SK-N-DZ (cell line): Measurements from ENCODE around the gene PGA4.
"Not testable (repeated sequence)": the region's sequence is repeated elsewhere in the genome, so short reads cannot be mapped to it uniquely, and the experiment has no call there.

Experiments used
- DNase-seq: peaks from one replicate; pipeline ENCODE4 v3.0.0-alpha.2; 2015; ENCODE audit warnings: low spot score

PGA4 gene

GRCh38 chr11:61250796-61251765 lies 28.9 kb downstream of the PGA4 start:
- not testable (repeated sequence) for DNase-seq

- DNase-seq: not testable (repeated sequence)
Observed at GRCh38 chr11:61252332-61252731, 30.2 kb downstream of the PGA4 start.

DNA sequence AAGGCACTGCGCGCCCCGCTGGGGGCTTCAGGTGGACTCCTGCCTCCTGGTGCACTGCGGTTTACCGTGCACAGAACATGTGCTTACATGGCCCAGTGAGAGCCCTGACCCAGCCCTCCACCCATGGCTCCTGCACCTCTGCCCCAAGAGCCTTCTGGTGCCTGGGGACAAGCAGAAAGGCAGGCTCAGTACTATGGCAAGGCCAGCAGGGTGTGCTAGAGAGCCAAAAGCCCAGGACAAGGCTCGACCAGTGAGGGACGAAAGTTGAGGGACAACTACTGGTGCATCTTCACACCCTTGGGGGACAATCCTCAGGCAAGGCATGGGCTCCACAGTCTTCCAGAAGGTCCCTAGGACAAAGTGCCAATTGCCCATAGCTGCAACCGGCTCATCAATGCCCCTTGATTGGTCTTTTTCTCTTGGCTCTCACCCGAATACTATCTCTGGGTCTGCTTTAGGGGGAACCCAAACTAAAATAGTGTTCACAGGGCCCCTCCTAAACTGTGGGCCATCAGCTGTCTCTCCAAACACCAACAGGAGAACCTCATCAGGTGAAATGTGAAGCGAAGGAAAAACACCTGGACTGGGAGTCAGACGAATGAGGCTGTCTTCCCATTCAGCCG lies 32.4 kb downstream of the PGA4 start:
- peak; percentile 47 for DNase-seq

DNA sequence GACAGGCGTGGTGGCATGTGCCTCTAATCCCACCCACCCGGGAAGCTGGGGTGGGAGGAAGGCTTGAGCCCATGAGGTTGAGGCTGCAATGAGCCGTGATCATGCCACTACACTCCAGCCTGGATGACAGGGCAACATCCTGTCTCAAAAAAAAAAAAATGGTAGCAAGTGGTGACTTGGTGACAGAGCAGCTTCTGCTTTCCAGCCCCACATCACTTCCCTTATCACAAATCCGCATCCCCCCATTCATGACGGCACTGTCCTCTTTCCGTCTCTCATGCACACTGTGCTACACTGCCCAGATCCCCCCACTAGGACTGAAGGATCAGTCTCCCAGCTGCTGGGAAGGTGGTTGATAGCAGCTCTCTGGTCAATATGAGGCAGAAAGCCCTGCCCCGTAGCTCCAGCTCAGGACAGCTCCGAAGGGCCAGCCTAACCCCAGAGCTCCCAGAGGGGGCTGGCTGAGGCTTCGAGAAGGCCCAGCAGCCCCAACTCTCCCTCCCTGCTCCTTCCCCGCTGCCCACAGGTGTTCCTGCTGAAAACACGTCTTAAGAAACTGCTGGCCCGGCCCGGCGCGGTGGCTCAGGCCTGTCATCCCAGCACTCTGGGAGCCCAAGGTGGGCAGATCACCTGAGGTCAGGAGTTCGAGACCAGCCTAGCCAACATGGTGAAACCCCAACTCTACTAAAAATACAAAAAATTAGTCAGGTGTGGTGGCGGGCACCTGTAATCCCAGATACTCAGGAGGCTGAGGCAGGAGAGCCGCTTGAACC lies 34.7 kb downstream of the PGA4 start:
- no peak for DNase-seq

- DNase-seq: no peak
Observed at GRCh38 chr11:61258546-61258945, 36.4 kb downstream of the PGA4 start.

DNA sequence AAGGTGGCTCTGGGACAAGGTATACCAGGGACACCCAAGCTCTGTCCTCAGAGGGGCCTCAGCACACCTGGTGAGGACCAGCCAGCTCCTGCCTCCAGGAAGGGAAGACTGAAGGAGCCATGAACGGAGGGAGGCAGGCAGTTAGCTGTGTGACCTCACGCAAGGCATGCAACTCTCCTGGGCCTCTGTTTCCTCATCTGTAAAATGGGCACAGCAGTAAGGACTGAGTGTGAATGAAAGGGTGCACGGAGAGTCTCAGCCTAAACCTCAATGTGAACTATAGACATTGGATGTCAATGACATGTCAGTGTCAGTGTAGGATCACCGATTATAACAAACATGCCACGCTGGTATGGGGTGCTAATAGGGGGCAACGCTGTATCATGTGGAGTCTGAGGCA lies 37.2 kb downstream of the PGA4 start:
- DNase-seq: no peak

GRCh38 chr11:61264371-61264770 lies 42.2 kb downstream of the PGA4 start:
- DNase-seq: no peak

DNA sequence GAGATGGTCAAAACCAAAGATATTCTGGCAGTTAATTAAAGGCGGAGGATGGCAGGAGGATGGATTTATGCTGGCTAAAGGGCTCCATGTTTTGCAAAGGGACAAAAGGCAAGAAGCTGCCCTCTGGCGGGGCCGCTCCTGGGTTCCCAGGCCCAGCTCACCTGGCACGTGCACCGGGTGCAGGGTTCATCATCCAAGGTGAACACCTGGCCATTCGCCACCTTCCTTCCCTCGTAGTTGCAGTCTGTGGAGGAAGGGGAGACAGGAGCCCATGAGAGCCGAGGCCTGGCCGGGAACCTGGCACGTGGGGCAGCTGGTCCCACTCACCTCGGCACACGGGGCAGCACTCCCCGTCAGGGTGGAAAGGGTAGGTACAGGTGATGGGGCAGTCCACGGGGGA lies 42.6 kb downstream of the PGA4 start:
- no peak for DNase-seq

- no peak for DNase-seq
Observed at GRCh38 chr11:61265357-61265756, 43.2 kb downstream of the PGA4 start.

DNA sequence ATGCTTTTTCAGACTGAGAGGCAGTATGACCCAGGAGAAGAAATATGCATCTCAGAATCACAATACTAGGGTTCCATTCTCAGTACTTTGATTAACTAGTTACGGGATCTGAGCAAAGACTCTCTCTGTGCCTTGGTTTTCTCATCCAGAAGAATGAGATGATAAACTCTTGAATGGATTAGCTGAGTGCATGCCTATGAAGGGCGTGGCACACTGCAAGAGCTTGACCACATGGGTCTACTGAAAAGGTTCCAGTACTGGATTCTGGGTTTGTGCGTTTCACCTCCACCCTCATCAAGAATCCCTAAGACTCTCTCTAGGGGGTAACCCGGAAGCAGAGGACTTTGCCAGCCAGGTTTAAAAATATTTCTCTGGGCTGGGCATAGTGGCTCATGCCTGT lies 44.5 kb downstream of the PGA4 start:
- no peak for DNase-seq

GRCh38 chr11:61267437-61267841 lies 45.3 kb downstream of the PGA4 start:
- no peak for DNase-seq

GRCh38 chr11:61268588-61269250 lies 46.6 kb downstream of the PGA4 start:
- DNase-seq: no peak

- no peak for DNase-seq
Observed at GRCh38 chr11:61270354-61271076, 48.4 kb downstream of the PGA4 start.

DNA sequence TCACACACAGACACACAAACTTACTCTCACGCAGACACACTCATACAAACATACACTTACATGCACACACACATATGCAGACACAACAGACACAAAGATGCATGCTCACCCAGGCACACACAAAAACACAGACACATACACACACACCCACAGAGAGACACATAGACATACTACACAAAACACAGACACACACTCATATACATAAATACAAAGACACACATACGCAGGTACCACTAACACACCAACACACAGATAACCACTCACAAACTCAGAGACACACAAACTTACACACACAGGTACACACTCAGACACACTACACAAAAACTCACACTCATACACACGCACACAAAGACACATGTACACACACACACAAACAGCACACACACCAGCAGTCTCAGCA lies 50.6 kb downstream of the PGA4 start:
- DNase-seq: no peak

DNA sequence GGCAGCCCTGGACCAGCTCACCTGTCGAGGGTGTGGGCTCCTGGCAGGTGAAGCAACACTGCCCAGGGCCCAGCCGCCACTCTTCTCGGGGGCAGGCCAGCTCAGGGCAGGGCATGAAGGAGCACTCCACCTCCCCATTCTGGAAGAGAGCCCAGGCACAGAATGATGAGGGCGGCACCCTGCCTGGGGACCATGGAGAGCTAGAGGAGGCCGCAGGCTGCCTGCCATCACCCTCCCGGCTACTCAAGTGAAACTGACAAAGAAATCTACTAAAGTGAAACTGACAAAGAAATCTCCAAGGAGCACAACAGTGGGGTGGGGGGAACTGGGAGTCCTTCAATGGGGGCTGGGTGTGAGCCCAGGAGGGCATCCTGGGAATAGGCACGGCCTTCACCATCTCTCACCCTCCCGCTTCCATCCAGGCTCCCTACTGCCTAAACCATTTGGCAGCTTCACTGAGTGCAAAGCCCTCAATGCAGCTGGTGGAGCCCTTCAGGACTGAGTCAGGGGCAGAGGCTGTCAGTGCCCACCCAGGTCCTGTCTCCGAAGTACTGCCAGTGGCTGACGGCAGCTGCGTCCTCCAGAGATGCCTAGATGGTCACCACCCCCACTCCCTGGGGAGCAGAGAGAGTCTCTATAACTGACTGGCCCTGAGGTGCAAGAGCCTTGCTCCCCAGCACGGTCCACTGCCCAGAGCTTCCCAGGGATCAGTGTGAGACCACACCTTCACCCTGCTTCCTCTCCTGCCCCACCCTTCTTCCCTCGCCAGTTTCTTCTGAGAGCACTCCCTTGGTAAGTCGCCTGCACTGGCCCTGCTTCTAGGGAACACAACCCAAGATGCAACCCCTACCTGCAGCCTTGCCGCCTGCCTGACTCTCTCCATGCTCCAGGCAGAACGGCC lies 51.3 kb downstream of the PGA4 start:
- no peak for DNase-seq

- no peak for DNase-seq
Observed at GRCh38 chr11:61274084-61274483, 51.9 kb downstream of the PGA4 start.

- no peak for DNase-seq
Observed at GRCh38 chr11:61275191-61275590, 53.0 kb downstream of the PGA4 start.

DNA sequence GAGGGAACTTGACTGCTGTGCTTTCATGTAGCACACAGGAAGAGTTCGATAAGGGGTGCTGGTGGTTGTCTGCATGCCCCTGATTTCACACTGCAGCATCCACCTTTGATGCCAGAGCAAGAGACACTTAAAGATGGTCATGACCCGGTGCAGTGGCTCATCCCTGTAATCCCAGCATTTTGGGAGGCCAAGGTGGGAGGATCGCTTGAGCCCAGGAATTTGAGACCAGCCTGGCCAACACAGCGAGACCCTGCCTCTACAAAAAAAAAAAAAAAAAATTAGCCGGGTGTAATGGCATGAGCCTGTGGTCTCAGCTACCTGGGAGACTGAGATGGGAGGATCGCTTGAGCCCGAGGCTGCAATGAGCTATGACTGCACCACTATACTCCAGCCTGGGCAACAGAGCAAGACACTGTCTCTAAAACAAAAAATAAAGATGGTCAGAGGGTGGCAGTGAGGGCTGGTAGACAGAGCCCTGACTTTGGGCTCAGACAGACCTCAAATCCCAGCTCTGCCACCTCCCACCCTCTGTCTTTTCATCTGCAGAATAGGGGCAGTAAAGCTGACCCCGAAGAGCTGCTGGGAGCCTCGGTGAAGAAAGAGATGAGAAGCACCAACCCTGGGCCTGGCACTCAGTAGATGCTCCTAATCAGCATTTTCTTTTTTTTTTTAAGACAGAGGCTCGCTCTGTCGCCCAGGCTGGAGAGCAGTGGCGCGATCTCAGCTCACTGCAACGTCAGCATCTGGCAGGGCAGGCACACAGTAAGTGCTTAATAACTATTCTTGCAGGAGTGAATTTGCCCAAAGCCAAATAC lies 55.2 kb downstream of the PGA4 start:
- DNase-seq: no peak

DNA sequence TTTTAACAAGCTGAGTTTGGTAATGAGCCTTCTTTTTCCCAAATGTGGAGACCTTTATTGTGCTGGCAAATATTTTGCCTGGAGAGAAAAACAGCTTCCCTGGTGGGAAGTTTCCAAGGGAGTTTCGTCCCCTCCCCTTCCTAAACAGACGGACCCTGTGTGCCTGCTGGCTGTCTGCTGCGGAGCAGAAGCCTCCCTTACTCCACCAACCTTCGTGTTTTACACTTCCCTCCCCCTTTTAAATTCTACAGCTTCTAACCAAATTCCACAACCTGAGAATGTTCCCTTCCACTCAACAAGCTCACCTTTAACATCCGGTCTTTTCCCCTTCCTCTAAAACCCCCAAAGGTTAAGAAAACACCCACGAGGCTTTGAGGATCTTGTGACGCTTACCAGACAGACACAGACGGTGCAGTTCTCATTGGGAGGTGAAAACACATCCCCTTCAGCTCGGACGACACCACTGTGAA lies 55.9 kb downstream of the PGA4 start:
- DNase-seq: no peak
